H1 (cell line): ENCODE data around the gene TIAM2. TPM values are rescaled to one million over a fixed set of nuclear protein-coding genes. Genes with fewer than 3 reads are reported as not detected.

Experiments
- CTCF ChIA-PET: fragments of 300-600 bp; sonication (Branson Sonifier 250); formaldehyde crosslinking; loops from one replicate; lab custom pipeline; 2021; ENCODE audit not compliant: partially characterized antibody; lab: Charles Lee
- POLR2A ChIA-PET: fragments of 300-600 bp; sonication (Branson Sonifier 250); formaldehyde crosslinking; loops from one replicate; lab custom pipeline; 2021; ENCODE audit warnings: inconsistent platforms; ENCODE audit not compliant: partially characterized antibody; lab: Charles Lee
- DNase-seq, 2 experiments: peaks; one replicate each; pipeline versions ENCODE4 v3.0.0 to v3.0.0-alpha.2; 2010 to 2022; ENCODE audit warnings: low spot score in 2 of 2, low read depth in 1 of 2, mixed read lengths in 1 of 2
- FAIRE-seq: peaks from 2 replicates; lab custom pipeline; 2011; peaks lifted over from hg19 to GRCh38; lab: Jason Lieb, UNC
- H2AFZ ChIP-seq: 2 replicates; pipeline ENCODE4 v1.8.1; 2012; ENCODE audit warnings: low read length, inconsistent platforms
- H2AK5ac ChIP-seq: 2 replicates; pipeline ENCODE4 v1.6.1; 2013; ENCODE audit warnings: low read depth, low read length
- H2BK120ac ChIP-seq: replicated peaks from 2 replicates; pipeline ENCODE3; 2013; ENCODE audit warnings: low read depth, low read length, inconsistent platforms
- H2BK12ac ChIP-seq: 2 replicates; pipeline ENCODE4 v1.6.1; 2013; ENCODE audit warnings: low read depth, low read length
- H2BK15ac ChIP-seq: 2 replicates; pipeline ENCODE4 v1.6.1; 2013; ENCODE audit warnings: low read length
- H2BK20ac ChIP-seq: 2 replicates; pipeline ENCODE4 v1.6.1; 2013; ENCODE audit warnings: low read length
- H2BK5ac ChIP-seq: 2 replicates; pipeline ENCODE4 v1.6.1; 2013; ENCODE audit warnings: low read depth, low read length
- H3K14ac ChIP-seq: 2 replicates; pipeline ENCODE4 v1.6.1; 2013; ENCODE audit warnings: inconsistent platforms; ENCODE audit not compliant: insufficient read length
- H3K18ac ChIP-seq: 2 replicates; pipeline ENCODE4 v1.6.1; 2013; ENCODE audit warnings: low read length; ENCODE audit errors: extremely low read depth
- H3K23ac ChIP-seq: 2 replicates; pipeline ENCODE4 v1.6.1; 2013; ENCODE audit warnings: inconsistent platforms; ENCODE audit not compliant: insufficient read length
- H3K23me2 ChIP-seq: 2 replicates; pipeline ENCODE4 v1.6.1; 2013; ENCODE audit warnings: low read depth, low read length
- H3K27ac ChIP-seq: 2 replicates; pipeline ENCODE4 v1.6.1; 2011; ENCODE audit warnings: low read depth, low read length, inconsistent platforms
- H3K27me3 ChIP-seq, 4 experiments: replicated peaks in 1 of 4; 1 replicate in 1 of 4; 2 replicates in 3 of 4; pipeline versions ENCODE4 v1.6.1 to v1.8.1; 2011 to 2013; ENCODE audit warnings: low read length in 3 of 4, mild to moderate bottlenecking in 3 of 4, inconsistent platforms in 2 of 4, mixed read lengths in 2 of 4, moderate library complexity in 1 of 4; ENCODE audit not compliant: control insufficient read depth in 3 of 4, insufficient read depth in 3 of 4; ENCODE audit errors: extremely low read depth in 1 of 4
- H3K36me3 ChIP-seq, 4 experiments: 2 replicates each; pipeline versions ENCODE4 v1.6.1 to v1.8.1; 2011 to 2013; ENCODE audit warnings: mild to moderate bottlenecking in 4 of 4, low read length in 3 of 4, moderate library complexity in 2 of 4, control low read depth in 1 of 4, inconsistent platforms in 1 of 4; ENCODE audit not compliant: insufficient read depth in 4 of 4, control insufficient read depth in 2 of 4
- H3K4ac ChIP-seq: replicated peaks from 2 replicates; pipeline ENCODE3; 2013; ENCODE audit warnings: low read length, low read depth, mixed read lengths, inconsistent platforms; ENCODE audit not compliant: insufficient read length
- H3K4me1 ChIP-seq, 4 experiments: replicated peaks in 1 of 4; 1 replicate in 1 of 4; 2 replicates in 3 of 4; pipeline versions ENCODE4 v1.6.1 to v1.8.1; 2011 to 2013; ENCODE audit warnings: low read length in 3 of 4, inconsistent platforms in 2 of 4, mixed read lengths in 1 of 4; ENCODE audit not compliant: insufficient read depth in 4 of 4, control insufficient read depth in 3 of 4
- H3K4me2 ChIP-seq, 2 experiments: 2 replicates each; pipeline versions ENCODE4 v1.6.1 to v1.8.1; 2011 to 2013; ENCODE audit warnings: low read depth in 2 of 2, low read length in 2 of 2, control low read depth in 1 of 2, inconsistent platforms in 1 of 2, mild to moderate bottlenecking in 1 of 2; ENCODE audit not compliant: insufficient read depth in 1 of 2
- H3K4me3 ChIP-seq, 4 experiments: fragments of 200-600, 300-600 bp in 1 of 4; sonication (generic), shearing (Covaris generic), sonication (Bioruptor Twin) in 1 of 4; 2 replicates each; pipeline versions ENCODE4 v1.5.1 to v1.8.1; 2011 to 2016; ENCODE audit warnings: low read length in 4 of 4, low read depth in 3 of 4, control low read depth in 2 of 4, inconsistent platforms in 2 of 4, mild to moderate bottlenecking in 2 of 4, mixed read lengths in 1 of 4, moderate library complexity in 1 of 4; ENCODE audit not compliant: insufficient read depth in 2 of 4; ENCODE audit errors: extremely low read depth in 1 of 4
- H3K56ac ChIP-seq: replicated peaks from 2 replicates; pipeline ENCODE3; 2013; ENCODE audit warnings: low read depth, mild to moderate bottlenecking, mixed read lengths, low read length, inconsistent platforms; ENCODE audit not compliant: insufficient read length
- H3K79me1 ChIP-seq: 2 replicates; pipeline ENCODE4 v1.6.1; 2013; ENCODE audit warnings: low read depth, low read length, control low read depth
- H3K79me2 ChIP-seq, 2 experiments: 2 replicates each; pipeline versions ENCODE4 v1.6.1 to v1.8.1; 2012 to 2013; ENCODE audit warnings: low read length in 2 of 2, mild to moderate bottlenecking in 2 of 2, inconsistent platforms in 1 of 2; ENCODE audit not compliant: insufficient read depth in 2 of 2, control insufficient read depth in 1 of 2
- H3K9ac ChIP-seq, 4 experiments: replicated peaks in 1 of 4; 1 replicate in 1 of 4; 2 replicates in 3 of 4; pipeline versions ENCODE4 v1.6.1 to v1.8.1; 2011 to 2013; ENCODE audit warnings: low read depth in 3 of 4, low read length in 3 of 4, control low read depth in 2 of 4, mild to moderate bottlenecking in 2 of 4, moderate library complexity in 2 of 4, inconsistent platforms in 1 of 4; ENCODE audit errors: extremely low read depth in 1 of 4
- H3K9me3 ChIP-seq, 2 experiments: 2 replicates each; pipeline versions ENCODE4 v1.6.1 to v1.8.1; 2012 to 2013; ENCODE audit warnings: mild to moderate bottlenecking in 2 of 2, moderate library complexity in 2 of 2, control low read depth in 1 of 2, inconsistent platforms in 1 of 2, low read depth in 1 of 2, low read length in 1 of 2, mixed read lengths in 1 of 2; ENCODE audit not compliant: insufficient read depth in 2 of 2
- H4K20me1 ChIP-seq, 2 experiments: replicated peaks in 1 of 2; 2 replicates each; pipeline versions ENCODE3 to v1.8.1; 2011 to 2013; ENCODE audit warnings: inconsistent platforms in 2 of 2, low read length in 2 of 2, mild to moderate bottlenecking in 1 of 2; ENCODE audit not compliant: insufficient read depth in 2 of 2, control insufficient read depth in 1 of 2
- H4K5ac ChIP-seq: 2 replicates; pipeline ENCODE4 v1.6.1; 2013; ENCODE audit warnings: low read length, low read depth, mixed read lengths, inconsistent platforms; ENCODE audit not compliant: insufficient read length
- H4K8ac ChIP-seq: 2 replicates; pipeline ENCODE4 v1.8.0; 2013; ENCODE audit warnings: mild to moderate bottlenecking, moderate library complexity, low read length, inconsistent platforms; ENCODE audit not compliant: insufficient read depth; ENCODE audit errors: extremely low read depth
- H4K91ac ChIP-seq: replicated peaks from 2 replicates; pipeline ENCODE3; 2013; ENCODE audit warnings: low read length, mixed read lengths, inconsistent platforms; ENCODE audit not compliant: insufficient read length
- CHD1 ChIP-seq: IDR thresholded peaks from 2 replicates; pipeline ENCODE4 v1.6.1; 2012; ENCODE audit warnings: low read depth, low read length, improper control_type of control experiment
- WGBS, 2 experiments: shearing (Covaris generic) in 1 of 2; methylation state at CpG; one replicate each; pipeline versions ENCODE4 v1.1.6 to v1.1.7; 2013 to 2015; ENCODE audit warnings: low lambda C conversion rate in 2 of 2, mixed read lengths in 2 of 2, inconsistent platforms in 1 of 2, low coverage in 1 of 2, missing lambda C conversion rate in 1 of 2; ENCODE audit not compliant: insufficient replicate concordance in 2 of 2, insufficient coverage in 1 of 2, insufficient read length in 1 of 2; ENCODE audit errors: extremely low coverage in 1 of 2, missing lambda C conversion rate in 1 of 2; 5-methylcytosine and 5-hydroxymethylcytosine counted together
- polyA plus RNA-seq, 7 experiments: library from polyadenylated mRNA; depleted of rRNA in 3 of 7; stranded (reverse) in 5 of 7; unstranded in 2 of 7; fragments of >200 nt in 5 of 7; fragments of 200-250 nt in 2 of 7; gene quantifications; 1 replicate in 5 of 7; 2 replicates in 1 of 7; 4 replicates in 1 of 7; pipeline versions ENCODE4 v1.2.1 to v1.2.3, GENCODE V29; 2011 to 2013; ENCODE audit warnings: missing spikeins in 2 of 7, mixed read lengths in 2 of 7
- total RNA-seq: library from RNA; stranded (reverse); fragmentation: NEBNext Ultra II Directional; extraction: Animal tissue kit (Norgen Biotek cat#: 25700); gene quantifications from 2 replicates; pipeline ENCODE4 v1.2.1, GENCODE V29; 2021

TIAM2 gene
- total and polyA plus RNA-seq, 2 of the 8 experiments (the other 6 are each of a cell fraction or from before 2014, with no cell fraction given) = 7.4 to 23.9 TPM

GRCh38 chr6:155188707-155189496 lies 193.8 kb downstream of the TIAM2 start:
- CTCF ChIA-PET = interaction anchor here (3.2 kb wide), 1 partner anchor 11 kb away, joined by 19 read pairs; no protein-coding TSS in a partner anchor

More at GRCh38 chr6:155188707-155189496, 193.8 kb downstream of the TIAM2 start:
- Histone ChIP-seq H3K4me2 (no peak overlapping the region), H3K4me3 (no peak overlapping the region), H2AK5ac (no peak overlapping the region), H3K18ac (no peak overlapping the region), H2BK20ac (no peak overlapping the region), H4K5ac (no peak overlapping the region), H3K56ac (no peak overlapping the region), H3K36me3 (no peaks in the 10 kb centered on the region; a peak in 1 of 8 replicates), H3K9ac (no peak overlapping the region), H3K23ac (no peak overlapping the region), H3K79me1 (no peaks in the 10 kb centered on the region), H2BK5ac (no peak overlapping the region), H3K4me1 (peaks cover 6 to 14% (median 9%) of the 10 kb centered on the region in 4 experiments), H4K8ac (no peak overlapping the region), H2BK12ac (no peak overlapping the region), H3K27ac (no peak overlapping the region), H2AFZ (no peak overlapping the region), H3K79me2 (no peaks in the 10 kb centered on the region), H3K23me2 (no peaks in the 10 kb centered on the region; the same call in 1 of the 2 replicates), H4K20me1 (no peaks in the 10 kb centered on the region), H3K4ac (no peak overlapping the region), H3K14ac (no peak overlapping the region), H4K91ac (no peak overlapping the region), H2BK120ac (no peak overlapping the region), H3K27me3 (no peaks in the 10 kb centered on the region), H2BK15ac (no peak overlapping the region), H3K9me3 (no peaks in the 10 kb centered on the region)
- no peak for TF ChIP-seq CHD1
- FAIRE-seq = no peak
- WGBS, 2 experiments = 90% methylated on average over 9 of the region's 9 CpGs; no CpG with 5 or more reads in 1 of the 2 experiments
- DNase-seq = no peak
- POLR2A ChIA-PET = no interaction called here
